OCI-LY1 (cell line): ENCODE measurements around the gene GAL3ST1.

ENCODE experiments used
- H2AFZ ChIP-seq: fragments of 200-600 bp; sonication (generic), shearing (Covaris generic); 2 replicates; pipeline ENCODE4 v1.6.0; 2014; ENCODE audit warnings: antibody characterized with exemption, mild to moderate bottlenecking, low read length
- H3F3A ChIP-seq: fragments of 200-600 bp; sonication (generic), shearing (Covaris generic); 2 replicates; pipeline ENCODE4 v1.6.0; 2014; ENCODE audit warnings: mild to moderate bottlenecking, antibody characterized with exemption, low read length, moderate library complexity; ENCODE audit not compliant: insufficient read depth
- H3K27ac ChIP-seq: fragments of 200-600 bp; sonication (generic); 2 replicates; pipeline ENCODE4 v1.5.1; 2014; ENCODE audit warnings: low read length, mixed run types, mild to moderate bottlenecking, low read depth; ENCODE audit not compliant: poor library complexity, severe bottlenecking
- H3K27me3 ChIP-seq: fragments of 200-600 bp; sonication (generic); 2 replicates; pipeline ENCODE4 v1.6.0; 2014; ENCODE audit warnings: antibody characterized with exemption, mild to moderate bottlenecking, low read length, moderate library complexity; ENCODE audit not compliant: insufficient read depth
- H3K36me3 ChIP-seq: fragments of 200-600 bp; sonication (generic); 2 replicates; pipeline ENCODE4 v1.6.1; 2014; ENCODE audit warnings: mild to moderate bottlenecking, antibody characterized with exemption, low read length, moderate library complexity, mixed read lengths; ENCODE audit not compliant: insufficient read depth
- H3K4me1 ChIP-seq: fragments of 200-600 bp; sonication (generic); 2 replicates; pipeline ENCODE4 v1.5.1; 2014; ENCODE audit warnings: mild to moderate bottlenecking, low read length, moderate library complexity; ENCODE audit not compliant: insufficient read depth, severe bottlenecking
- H3K4me2 ChIP-seq: fragments of 200-600 bp; sonication (generic), shearing (Covaris generic); 2 replicates; pipeline ENCODE4 v1.6.1; 2014; ENCODE audit warnings: low read length
- H3K4me3 ChIP-seq: fragments of 200-600 bp; sonication (generic); 2 replicates; pipeline ENCODE4 v1.5.1; 2014; ENCODE audit warnings: low read length, low read depth, mild to moderate bottlenecking, mixed read lengths; ENCODE audit not compliant: poor library complexity, severe bottlenecking
- H3K79me2 ChIP-seq: fragments of 200-600 bp; shearing (Covaris generic); 2 replicates; pipeline ENCODE4 v1.6.1; 2016; ENCODE audit warnings: mixed run types, low read length, mixed read lengths; ENCODE audit not compliant: insufficient read depth
- H3K9ac ChIP-seq: fragments of 200-600 bp; sonication (generic), shearing (Covaris generic); 2 replicates; pipeline ENCODE4 v1.6.1; 2014; ENCODE audit warnings: mild to moderate bottlenecking, low read length, mixed read lengths
- H3K9me2 ChIP-seq: fragments of 200-600 bp; sonication (generic), shearing (Covaris generic); 2 replicates; pipeline ENCODE4 v1.6.1; 2014; ENCODE audit warnings: low read depth, mild to moderate bottlenecking, low read length, mixed read lengths
- H3K9me3 ChIP-seq: fragments of 200-600 bp; shearing (Covaris generic); 2 replicates; pipeline ENCODE4 v1.6.1; 2014; ENCODE audit warnings: low read length, mixed read lengths
- H4K20me1 ChIP-seq: fragments of 200-600 bp; sonication (generic), shearing (Covaris generic); 2 replicates; pipeline ENCODE4 v1.6.0; 2016; ENCODE audit warnings: mild to moderate bottlenecking, low read length; ENCODE audit not compliant: insufficient read depth
- EZH2 ChIP-seq: fragments of 200-600 bp; sonication (generic), shearing (Covaris generic); IDR thresholded peaks from 2 replicates; pipeline ENCODE4 v1.8.0; 2017; ENCODE audit warnings: borderline replicate concordance, mixed run types, mild to moderate bottlenecking, antibody characterized with exemption, low read length, moderate library complexity, mixed read lengths
- TF ChIP-seq, protein P1 (sequence below): fragments of 200-600 bp; sonication (generic), shearing (Covaris generic); IDR thresholded peaks from 2 replicates; pipeline ENCODE4 v1.5.1; 2017; ENCODE audit warnings: mild to moderate bottlenecking, antibody characterized with exemption, low read length, moderate library complexity, mixed read lengths

The GAL3ST1 gene

DNA sequence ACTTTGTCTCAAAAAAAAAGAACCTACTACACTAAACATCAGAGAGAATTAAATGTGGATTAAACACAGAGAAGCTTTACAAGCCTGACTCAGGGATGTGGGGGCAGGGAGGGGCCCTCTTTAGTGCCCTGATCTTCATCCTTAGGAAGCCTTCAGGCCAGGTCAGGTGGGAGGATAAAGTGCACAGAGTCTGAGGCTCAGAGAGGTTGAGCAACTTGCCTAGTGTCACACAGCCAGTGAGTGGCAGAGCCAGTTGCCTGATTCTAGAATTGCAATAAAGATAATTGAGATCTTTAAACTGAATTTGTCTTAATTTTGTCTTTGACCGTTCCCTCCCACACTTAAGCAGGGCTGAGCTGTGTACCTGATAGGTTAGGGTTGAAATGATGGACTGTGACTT, 35.1 kb downstream of the GAL3ST1 start:
- H3K79me2 ChIP-seq, result no peaks in the 10 kb centered on the region

DNA sequence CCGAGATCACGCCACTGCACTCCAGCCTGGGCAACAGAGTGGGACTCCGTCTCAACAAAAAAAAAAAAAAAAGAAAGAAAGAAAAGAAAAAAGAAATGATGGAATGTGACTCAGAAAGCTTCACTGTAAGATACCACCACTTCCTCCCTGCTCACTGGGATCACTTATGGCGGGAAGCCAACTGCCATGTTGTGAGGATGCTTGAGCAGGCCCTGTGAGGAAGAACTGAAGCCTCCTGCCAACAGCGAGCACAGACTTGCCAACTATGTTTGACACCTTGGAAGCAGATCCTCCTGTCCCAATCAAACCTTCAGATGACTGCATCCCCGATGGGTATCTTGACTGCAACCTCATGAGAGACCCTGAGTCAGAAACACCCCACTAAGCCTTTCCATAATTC, 36.2 kb downstream of the GAL3ST1 start:
- Histone ChIP-seq H3F3A (no peaks in the 10 kb centered on the region), H2AFZ (no peak overlapping the region), H3K9ac (no peak overlapping the region), H3K27ac (no peak overlapping the region), H3K9me2 (no peaks in the 10 kb centered on the region), H3K9me3 (no peaks in the 10 kb centered on the region), H3K4me2 (no peak overlapping the region), H3K36me3 (no peaks in the 10 kb centered on the region), H4K20me1 (no peaks in the 10 kb centered on the region), H3K27me3 (no peaks in the 10 kb centered on the region), H3K4me1 (no peaks in the 10 kb centered on the region), H3K79me2 (no peaks in the 10 kb centered on the region), H3K4me3 (no peak overlapping the region)
- TF ChIP-seq EZH2, result no peak
- TF ChIP-seq, protein P1, sequence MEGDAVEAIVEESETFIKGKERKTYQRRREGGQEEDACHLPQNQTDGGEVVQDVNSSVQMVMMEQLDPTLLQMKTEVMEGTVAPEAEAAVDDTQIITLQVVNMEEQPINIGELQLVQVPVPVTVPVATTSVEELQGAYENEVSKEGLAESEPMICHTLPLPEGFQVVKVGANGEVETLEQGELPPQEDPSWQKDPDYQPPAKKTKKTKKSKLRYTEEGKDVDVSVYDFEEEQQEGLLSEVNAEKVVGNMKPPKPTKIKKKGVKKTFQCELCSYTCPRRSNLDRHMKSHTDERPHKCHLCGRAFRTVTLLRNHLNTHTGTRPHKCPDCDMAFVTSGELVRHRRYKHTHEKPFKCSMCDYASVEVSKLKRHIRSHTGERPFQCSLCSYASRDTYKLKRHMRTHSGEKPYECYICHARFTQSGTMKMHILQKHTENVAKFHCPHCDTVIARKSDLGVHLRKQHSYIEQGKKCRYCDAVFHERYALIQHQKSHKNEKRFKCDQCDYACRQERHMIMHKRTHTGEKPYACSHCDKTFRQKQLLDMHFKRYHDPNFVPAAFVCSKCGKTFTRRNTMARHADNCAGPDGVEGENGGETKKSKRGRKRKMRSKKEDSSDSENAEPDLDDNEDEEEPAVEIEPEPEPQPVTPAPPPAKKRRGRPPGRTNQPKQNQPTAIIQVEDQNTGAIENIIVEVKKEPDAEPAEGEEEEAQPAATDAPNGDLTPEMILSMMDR, result no peak

More for the DNA sequence above, 35.1 kb downstream of the GAL3ST1 start:
- Histone ChIP-seq H4K20me1 (no peaks in the 10 kb centered on the region), H3K4me2 (no peak overlapping the region), H3K9me3 (no peaks in the 10 kb centered on the region), H3F3A (no peaks in the 10 kb centered on the region), H3K27me3 (no peaks in the 10 kb centered on the region), H3K36me3 (no peaks in the 10 kb centered on the region), H3K9me2 (no peaks in the 10 kb centered on the region), H3K27ac (no peak overlapping the region), H3K4me3 (no peak overlapping the region), H3K4me1 (no peaks in the 10 kb centered on the region), H3K9ac (no peak overlapping the region), H2AFZ (no peak overlapping the region)
- TF ChIP-seq, protein P1, result no peak
- no peak for TF ChIP-seq EZH2

DNA sequence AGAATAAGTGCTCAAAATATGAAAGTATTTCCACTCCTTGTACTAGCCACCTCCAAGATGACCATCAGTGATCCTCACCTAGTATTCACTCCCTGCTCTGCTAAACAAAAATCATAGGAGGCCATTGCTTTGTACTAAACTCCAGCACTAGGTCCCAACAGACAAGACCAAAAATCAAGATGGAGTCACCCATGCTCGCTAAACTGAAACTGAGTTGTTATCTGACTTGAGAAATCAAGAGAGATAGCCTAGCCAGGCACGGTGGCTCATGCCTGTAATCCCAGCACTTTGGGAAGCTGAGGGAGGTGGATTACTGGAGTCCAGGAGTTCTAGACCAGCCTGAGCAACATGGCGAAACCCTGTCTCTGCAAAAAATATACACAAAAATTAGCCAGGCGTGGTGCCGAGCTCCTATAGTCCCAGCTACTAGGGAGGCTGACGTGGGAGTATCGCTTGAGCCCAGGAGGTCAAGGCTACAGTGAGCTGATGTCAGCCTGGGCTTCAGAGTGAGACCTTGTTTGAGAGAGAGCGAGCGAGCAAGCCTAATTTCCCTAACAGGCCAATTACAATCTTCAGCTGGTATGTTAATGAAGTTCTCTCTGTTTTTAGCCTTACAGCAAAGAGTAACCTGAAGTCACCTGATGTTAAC, 37.3 kb downstream of the GAL3ST1 start:
- Histone ChIP-seq H3K4me2 (no peak overlapping the region), H4K20me1 (no peaks in the 10 kb centered on the region), H3K79me2 (no peaks in the 10 kb centered on the region), H2AFZ (no peak overlapping the region), H3K4me3 (no peak overlapping the region), H3K9ac (no peak overlapping the region), H3K4me1 (no peaks in the 10 kb centered on the region), H3K9me3 (no peaks in the 10 kb centered on the region), H3K36me3 (no peaks in the 10 kb centered on the region), H3K27ac (no peak overlapping the region), H3K27me3 (no peaks in the 10 kb centered on the region), H3F3A (no peaks in the 10 kb centered on the region), H3K9me2 (no peaks in the 10 kb centered on the region)
- TF ChIP-seq, protein P1, result no peak
- no peak for TF ChIP-seq EZH2
